ENCODE results near the gene VIL1.

Gene VIL1

GRCh38 chr2:218395090-218395444, 23.9 kb upstream of the VIL1 start:
- no peak for DNase-seq (ENCODE audit: low read depth)

- DNase-seq (ENCODE audit: low read depth), result no peak
Measured at GRCh38 chr2:218395456-218395825, 23.5 kb upstream of the VIL1 start.

DNA sequence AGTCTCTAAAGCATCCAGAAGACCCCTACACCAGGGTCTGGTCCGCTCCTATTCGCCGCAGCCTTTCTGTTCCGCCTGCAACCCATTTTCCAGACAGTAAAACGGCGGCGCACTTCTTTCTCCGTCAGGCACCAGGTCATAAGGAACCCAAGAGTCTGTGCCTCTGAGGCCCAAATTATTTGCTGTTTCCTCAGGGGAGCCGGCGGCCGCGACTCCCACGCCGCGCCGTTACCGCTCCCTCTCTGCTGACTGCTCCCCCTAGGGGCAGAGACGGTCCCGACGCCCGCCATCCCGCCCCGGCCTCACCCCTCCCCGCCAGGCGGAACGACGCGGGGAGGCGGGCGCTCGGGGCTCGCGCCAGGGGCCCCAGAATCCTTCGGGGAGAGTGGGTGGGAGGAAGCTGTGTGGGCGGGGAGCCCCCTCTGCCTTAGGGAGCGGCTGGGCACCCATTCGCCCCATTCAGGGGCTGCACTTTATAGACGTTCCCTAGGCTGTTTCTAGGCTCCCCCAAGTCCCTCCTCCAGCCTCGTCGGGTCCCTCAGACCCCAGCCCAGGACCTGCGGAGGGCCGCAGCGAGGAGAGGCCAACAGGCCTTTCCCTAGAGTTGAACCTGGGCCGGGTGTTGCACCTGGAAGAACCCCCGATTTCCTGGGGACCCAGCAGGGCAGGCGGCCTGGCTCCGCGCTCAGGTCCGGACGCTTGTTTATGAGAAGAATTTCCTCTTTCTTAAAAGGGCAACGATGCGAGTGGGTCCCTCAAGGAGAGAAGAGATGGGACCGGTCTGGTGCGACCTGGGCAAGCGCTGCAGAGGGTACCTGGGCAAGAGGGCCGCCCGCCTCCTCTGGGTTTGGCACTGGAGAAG, 22.9 kb upstream of the VIL1 start:
- DNase-seq (ENCODE audit: low read depth), result peak; percentile 83

- DNase-seq (ENCODE audit: low read depth), result peak; percentile 29
Measured at GRCh38 chr2:218396688-218397462, 22.0 kb upstream of the VIL1 start.

GRCh38 chr2:218397463-218397819, 21.5 kb upstream of the VIL1 start:
- no peak for DNase-seq (ENCODE audit: low read depth)

GRCh38 chr2:218397820-218398436, 21.0 kb upstream of the VIL1 start:
- DNase-seq (ENCODE audit: low read depth), result no peak

GRCh38 chr2:218398437-218399390, 20.2 kb upstream of the VIL1 start:
- DNase-seq (ENCODE audit: low read depth), result no peak

DNA sequence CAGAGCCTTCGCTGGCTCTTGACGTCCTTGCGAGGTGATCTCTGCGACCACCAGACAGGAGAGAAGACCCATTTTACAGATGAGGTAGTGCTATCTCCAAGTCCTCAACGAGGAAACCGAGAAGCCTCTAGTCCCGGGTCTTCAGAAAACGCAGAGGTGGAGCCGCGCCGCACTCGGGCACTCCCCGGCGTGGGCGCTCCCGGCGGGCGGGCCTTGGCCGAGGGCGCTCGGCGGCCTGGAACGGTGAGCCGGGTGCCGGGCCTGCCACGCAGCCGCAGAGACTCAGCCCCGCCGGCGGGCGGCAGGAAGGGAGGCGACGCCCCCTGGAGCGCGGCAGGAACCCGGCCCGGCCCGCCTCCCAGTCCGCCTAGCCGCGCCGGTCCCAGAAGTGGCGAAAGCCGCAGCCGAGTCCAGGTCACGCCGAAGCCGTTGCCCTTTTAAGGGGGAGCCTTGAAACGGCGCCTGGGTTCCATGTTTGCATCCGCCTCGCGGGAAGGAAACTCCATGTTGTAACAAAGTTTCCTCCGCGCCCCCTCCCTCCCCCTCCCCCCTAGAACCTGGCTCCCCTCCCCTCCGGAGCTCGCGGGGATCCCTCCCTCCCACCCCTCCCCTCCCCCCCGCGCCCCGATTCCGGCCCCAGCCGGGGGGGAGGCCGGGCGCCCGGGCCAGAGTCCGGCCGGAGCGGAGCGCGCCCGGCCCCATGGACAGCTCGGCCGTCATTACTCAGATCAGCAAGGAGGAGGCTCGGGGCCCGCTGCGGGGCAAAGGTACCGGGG, 19.3 kb upstream of the VIL1 start, which contains the start of gene CTDSP1:
Gene CTDSP1 (plus strand): TSS at position 478 of the 776 bp plus-strand sequence. CDS start 223 bp downstream, at position 701.
- peak; percentile 80 for DNase-seq (ENCODE audit: low read depth)

DNA sequence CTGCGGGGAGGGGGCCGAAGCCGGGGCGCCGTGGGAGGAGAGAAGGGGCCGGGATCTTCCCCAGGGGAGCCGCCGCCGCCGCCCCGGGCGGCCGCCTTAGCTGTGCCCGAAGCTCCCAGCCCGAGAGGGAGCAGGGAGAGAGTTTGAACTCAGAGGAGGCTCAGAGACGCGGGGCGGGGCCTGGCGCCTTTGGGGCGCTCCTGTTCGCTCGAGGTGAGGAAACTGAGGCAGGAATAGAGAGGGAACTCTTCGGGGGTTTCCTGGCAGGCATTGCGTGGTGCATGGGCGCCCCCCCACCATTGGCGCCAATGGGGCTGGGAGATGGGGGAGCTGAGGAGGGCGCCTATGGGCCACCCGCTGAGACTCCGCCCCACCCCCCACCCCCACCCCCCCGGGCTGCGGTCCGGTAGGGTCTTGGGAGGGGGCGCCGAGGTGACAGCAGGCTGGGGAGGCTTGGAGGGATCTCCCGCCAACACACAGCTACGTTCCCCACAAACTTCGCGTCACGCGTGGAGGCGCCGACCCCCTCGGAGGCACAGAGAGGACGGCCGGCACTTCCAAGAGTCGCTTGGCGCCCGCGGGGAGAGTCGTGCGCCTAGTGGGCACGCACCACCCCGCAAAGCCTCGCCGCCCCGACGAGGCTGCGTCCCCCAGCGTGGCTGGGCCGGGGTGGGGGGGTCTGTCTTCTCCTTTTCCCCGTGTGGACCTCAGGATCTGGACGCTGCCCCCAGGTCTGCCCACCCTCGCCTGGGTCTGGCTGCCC, 18.6 kb upstream of the VIL1 start:
- DNase-seq (ENCODE audit: low read depth), result no peak

- no peak for DNase-seq (ENCODE audit: low read depth)
Measured at GRCh38 chr2:218400930-218401881, 17.7 kb upstream of the VIL1 start.

GRCh38 chr2:218401890-218402289, 17.0 kb upstream of the VIL1 start:
- no peak for DNase-seq (ENCODE audit: low read depth)

GRCh38 chr2:218402491-218402901, 16.4 kb upstream of the VIL1 start:
- no peak for DNase-seq (ENCODE audit: low read depth)

DNA sequence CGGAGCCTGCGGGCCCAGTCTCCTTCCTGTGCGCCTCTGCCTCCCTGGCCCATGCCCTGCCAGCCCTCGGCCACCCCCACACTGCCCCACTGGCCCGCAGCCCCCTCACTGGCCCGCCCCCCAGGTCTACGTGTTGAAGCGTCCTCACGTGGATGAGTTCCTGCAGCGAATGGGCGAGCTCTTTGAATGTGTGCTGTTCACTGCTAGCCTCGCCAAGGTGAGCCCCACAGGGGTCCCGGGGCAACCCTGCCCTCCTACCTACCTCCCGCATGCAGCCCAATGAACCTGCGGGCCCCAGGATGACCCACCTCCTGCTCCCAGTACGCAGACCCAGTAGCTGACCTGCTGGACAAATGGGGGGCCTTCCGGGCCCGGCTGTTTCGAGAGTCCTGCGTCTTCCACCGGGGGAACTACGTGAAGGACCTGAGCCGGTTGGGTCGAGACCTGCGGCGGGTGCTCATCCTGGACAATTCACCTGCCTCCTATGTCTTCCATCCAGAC, 16.0 kb upstream of the VIL1 start:
- DNase-seq (ENCODE audit: low read depth), result no peak

GRCh38 chr2:218403810-218404209, 15.1 kb upstream of the VIL1 start:
- no peak for DNase-seq (ENCODE audit: low read depth)

- DNase-seq (ENCODE audit: low read depth), result no peak
Measured at GRCh38 chr2:218404351-218405085, 14.4 kb upstream of the VIL1 start.

DNA sequence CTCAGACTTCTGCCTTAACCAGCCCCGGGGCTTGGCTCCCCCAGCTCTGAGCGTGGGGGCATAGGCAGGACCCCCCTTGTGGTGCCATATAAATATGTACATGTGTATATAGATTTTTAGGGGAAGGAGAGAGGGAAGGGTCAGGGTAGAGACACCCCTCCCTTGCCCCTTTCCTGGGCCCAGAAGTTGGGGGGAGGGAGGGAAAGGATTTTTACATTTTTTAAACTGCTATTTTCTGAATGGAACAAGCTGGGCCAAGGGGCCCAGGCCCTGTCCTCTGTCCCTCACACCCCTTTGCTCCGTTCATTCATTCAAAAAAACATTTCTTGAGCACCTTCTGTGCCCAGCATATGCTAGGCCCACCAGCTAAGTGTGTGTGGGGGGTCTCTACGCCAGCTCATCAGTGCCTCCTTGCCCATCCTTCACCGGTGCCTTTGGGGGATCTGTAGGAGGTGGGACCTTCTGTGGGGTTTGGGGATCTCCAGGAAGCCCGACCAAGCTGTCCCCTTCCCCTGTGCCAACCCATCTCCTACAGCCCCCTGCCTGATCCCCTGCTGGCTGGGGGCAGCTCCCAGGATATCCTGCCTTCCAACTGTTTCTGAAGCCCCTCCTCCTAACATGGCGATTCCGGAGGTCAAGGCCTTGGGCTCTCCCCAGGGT, 13.7 kb upstream of the VIL1 start:
- no peak for DNase-seq (ENCODE audit: low read depth)

DNA sequence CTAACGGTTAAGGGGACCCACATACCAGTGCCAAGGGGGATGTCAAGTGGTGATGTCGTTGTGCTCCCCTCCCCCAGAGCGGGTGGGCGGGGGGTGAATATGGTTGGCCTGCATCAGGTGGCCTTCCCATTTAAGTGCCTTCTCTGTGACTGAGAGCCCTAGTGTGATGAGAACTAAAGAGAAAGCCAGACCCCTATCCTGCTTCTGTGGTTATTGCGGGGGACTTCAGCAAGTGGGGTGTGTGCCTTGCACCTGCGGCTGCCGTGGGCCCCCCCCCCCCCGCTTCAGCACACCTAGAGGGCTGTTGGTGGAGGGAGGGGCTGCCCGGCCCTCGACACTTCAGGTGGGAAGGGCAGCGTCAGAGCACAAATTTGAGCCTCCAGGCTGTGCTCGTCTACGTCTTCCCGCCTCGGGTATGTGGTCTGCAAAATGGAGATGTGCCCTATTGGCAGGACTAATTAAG, 13.1 kb upstream of the VIL1 start:
- DNase-seq (ENCODE audit: low read depth), result no peak

Data from stimulated activated CD8-positive, alpha-beta memory T cell treated with anti-CD3 and anti-CD28 coated beads, Interleukin-7, amount 100 ng/mL, for 24 hours (primary cell).